Measurements from ENCODE around the gene CEP128. TPM values are rescaled to one million over a fixed set of nuclear protein-coding genes. Genes with fewer than 3 reads are reported as not detected.

Gene CEP128
- total and polyA plus RNA-seq, 3 donors from 2014 or later: 8.5 to 30.9 (median 15.3) TPM

DNA sequence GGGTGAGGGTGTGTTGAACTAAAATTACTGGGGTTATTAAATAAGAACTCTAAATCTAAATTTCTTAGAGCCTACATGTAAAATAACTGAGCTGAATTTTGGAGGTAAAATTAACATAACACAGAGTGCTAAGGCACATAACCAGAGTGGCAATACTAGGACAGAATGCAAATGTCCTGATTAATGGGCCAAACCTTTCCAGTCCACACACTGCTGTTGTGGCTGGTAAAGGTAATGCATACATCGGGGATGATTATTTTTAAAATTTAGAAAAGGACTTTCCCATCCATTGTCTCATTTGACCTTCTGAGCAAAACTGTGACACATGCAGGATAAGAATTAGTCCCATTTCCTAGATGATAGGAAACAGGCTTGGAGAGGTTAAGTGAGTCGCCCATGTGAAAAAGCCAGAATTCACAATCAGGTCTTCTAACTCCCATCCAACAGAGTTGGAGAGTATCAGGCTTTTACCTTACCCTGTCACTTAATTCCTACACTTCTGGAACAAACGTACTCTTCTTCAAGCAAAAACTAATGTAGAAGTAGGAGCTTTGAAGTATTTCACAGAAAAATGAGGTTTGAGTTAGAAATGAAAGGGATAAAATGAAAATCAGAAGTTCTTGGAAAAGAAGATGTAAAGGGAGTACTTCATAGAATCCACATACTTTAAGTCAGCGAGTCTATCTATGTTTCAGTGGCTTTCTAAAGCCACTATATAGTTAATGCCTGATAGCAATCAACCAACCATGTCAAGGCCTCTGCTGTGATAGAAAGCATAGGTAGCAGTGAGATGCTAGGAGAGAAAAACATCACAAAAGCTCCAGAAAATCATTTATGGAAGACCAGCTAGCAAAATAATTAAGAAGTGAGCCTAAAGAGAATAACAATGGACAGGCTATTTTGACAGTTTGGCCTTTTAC is 395.3 kb downstream of the CEP128 start:
- DNase-seq: no peak
- Histone ChIP-seq H3K36me3 (ENCODE audit: low read depth, missing control alignments) (no peaks in the 10 kb centered on the region), H3K27me3 (no peaks in the 10 kb centered on the region), H3K4me3 (no peak overlapping the region), H3K9me3 (no peaks in the 10 kb centered on the region), H3K27ac (no peak overlapping the region), H3K4me1 (no peaks in the 10 kb centered on the region)
- TF ChIP-seq, protein P1, sequence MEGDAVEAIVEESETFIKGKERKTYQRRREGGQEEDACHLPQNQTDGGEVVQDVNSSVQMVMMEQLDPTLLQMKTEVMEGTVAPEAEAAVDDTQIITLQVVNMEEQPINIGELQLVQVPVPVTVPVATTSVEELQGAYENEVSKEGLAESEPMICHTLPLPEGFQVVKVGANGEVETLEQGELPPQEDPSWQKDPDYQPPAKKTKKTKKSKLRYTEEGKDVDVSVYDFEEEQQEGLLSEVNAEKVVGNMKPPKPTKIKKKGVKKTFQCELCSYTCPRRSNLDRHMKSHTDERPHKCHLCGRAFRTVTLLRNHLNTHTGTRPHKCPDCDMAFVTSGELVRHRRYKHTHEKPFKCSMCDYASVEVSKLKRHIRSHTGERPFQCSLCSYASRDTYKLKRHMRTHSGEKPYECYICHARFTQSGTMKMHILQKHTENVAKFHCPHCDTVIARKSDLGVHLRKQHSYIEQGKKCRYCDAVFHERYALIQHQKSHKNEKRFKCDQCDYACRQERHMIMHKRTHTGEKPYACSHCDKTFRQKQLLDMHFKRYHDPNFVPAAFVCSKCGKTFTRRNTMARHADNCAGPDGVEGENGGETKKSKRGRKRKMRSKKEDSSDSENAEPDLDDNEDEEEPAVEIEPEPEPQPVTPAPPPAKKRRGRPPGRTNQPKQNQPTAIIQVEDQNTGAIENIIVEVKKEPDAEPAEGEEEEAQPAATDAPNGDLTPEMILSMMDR (IDR thresholded peaks at IDR 0.05): no peak
- TF ChIP-seq POLR2A (IDR thresholded peaks at IDR 0.05): no peak
- intact Hi-C loops (cut with DNase I; ENCODE audit: low total_unique reads): no loop called here
- 88 to 95% methylated on average over 4 of the region's 4 CpGs for WGBS, 2 donors

- no peak overlapping the region for H3K4me3 ChIP-seq
- intact Hi-C loops (cut with DNase I; ENCODE audit: low total_unique reads): no loop called here
- H3K9me3 ChIP-seq: no peaks in the 10 kb centered on the region
- H3K4me1 ChIP-seq: no peaks in the 10 kb centered on the region
- H3K27ac ChIP-seq: no peak overlapping the region
- no peak for DNase-seq
- H3K36me3 ChIP-seq (ENCODE audit: low read depth, missing control alignments): no peaks in the 10 kb centered on the region
- 72 to 100% methylated on average over 2 of the region's 2 CpGs for WGBS, 2 donors
- no peak for TF ChIP-seq POLR2A (IDR thresholded peaks at IDR 0.05)
- TF ChIP-seq, protein P1 (IDR thresholded peaks at IDR 0.05): no peak
- H3K27me3 ChIP-seq: no peaks in the 10 kb centered on the region
Observed at GRCh38 chr14:80544366-80544765, 397.2 kb downstream of the CEP128 start.

GRCh38 chr14:80543211-80543610 is 398.3 kb downstream of the CEP128 start:
- H3K4me3 ChIP-seq: no peak overlapping the region
- H3K27me3 ChIP-seq: no peaks in the 10 kb centered on the region
- no peaks in the 10 kb centered on the region for H3K36me3 ChIP-seq (ENCODE audit: low read depth, missing control alignments)
- DNase-seq: no peak
- WGBS, 2 donors: 73 to 85% methylated on average over 2 of the region's 2 CpGs
- H3K27ac ChIP-seq: no peak overlapping the region
- no peak for TF ChIP-seq POLR2A (IDR thresholded peaks at IDR 0.05)
- TF ChIP-seq, protein P1 (IDR thresholded peaks at IDR 0.05): no peak
- H3K9me3 ChIP-seq: no peaks in the 10 kb centered on the region
- intact Hi-C loops (cut with DNase I; ENCODE audit: low total_unique reads): no loop called here
- H3K4me1 ChIP-seq: no peaks in the 10 kb centered on the region

DNA sequence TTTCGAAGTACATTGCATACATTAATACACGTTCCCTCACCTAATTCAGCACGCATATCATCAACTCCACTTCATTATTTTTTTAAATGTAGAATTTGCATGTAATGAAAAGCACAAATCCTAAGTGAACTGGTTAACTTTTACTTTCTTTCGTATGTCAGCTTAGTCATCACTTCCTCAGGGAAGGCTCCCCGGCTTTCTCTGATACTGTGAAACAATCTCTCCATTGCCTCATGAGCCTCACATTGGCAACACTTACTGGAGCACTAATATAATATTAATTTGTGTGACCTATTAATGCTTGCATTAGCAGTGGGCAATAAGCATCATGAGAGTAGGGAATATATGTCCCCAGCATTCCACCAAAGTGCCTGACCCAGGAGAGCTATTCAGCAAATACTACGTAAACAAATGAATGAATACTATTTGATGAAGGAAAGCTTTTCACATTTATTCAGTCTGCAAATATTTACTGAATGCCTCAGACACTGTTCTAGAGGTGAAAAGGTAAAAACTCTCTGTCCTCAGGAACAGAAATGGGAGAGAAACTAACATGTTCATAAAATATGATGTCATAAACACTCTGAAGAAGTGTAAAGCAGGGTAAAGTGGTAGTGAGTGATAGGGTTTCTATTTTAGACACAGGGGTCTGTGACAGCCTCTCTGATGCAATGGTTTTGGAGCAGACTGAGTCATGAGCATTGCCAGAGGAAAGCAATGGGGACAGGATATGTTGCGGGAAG is 402.7 kb downstream of the CEP128 start:
- Histone ChIP-seq H3K4me1 (no peaks in the 10 kb centered on the region), H3K4me3 (no peak overlapping the region), H3K36me3 (ENCODE audit: low read depth, missing control alignments) (no peaks in the 10 kb centered on the region), H3K9me3 (no peaks in the 10 kb centered on the region), H3K27ac (no peak overlapping the region), H3K27me3 (no peaks in the 10 kb centered on the region)
- intact Hi-C loops (cut with DNase I; ENCODE audit: low total_unique reads): no loop called here
- 96% methylated on average over 7 of the region's 7 CpGs for WGBS, 2 donors
- no peak for DNase-seq
- TF ChIP-seq POLR2A (IDR thresholded peaks at IDR 0.05): no peak
- TF ChIP-seq, protein P1 (IDR thresholded peaks at IDR 0.05): no peak
